Activated T-helper 17 cell treated with anti-CD3 and anti-CD28 coated beads, Interleukin-2, amount 50 U/mL, for 72 hours (primary cell): Measurements from ENCODE around the gene SMPD3. TPM values are rescaled to one million over a fixed set of nuclear protein-coding genes. Genes with fewer than 3 reads are reported as not detected.

Experiments used
- ATAC-seq: fragments of 150-1000 bp; cut with Tn5 transposase; replicated peaks from 2 replicates; pipeline ENCODE4 v1.10.0; 2021; ENCODE audit warnings: mild to moderate bottlenecking, moderate library complexity
- H3K27ac Mint-ChIP-seq: one replicate; pipeline ENCODE4 v1.8.0; 2022; ENCODE audit warnings: mixed read lengths
- H3K27me3 Mint-ChIP-seq: one replicate; pipeline ENCODE4 v1.8.0; 2022; ENCODE audit warnings: mixed read lengths
- H3K36me3 Mint-ChIP-seq: one replicate; pipeline ENCODE4 v1.8.0; 2022; ENCODE audit warnings: low read depth, mild to moderate bottlenecking, mixed read lengths
- H3K4me1 Mint-ChIP-seq: one replicate; pipeline ENCODE4 v1.8.0; 2022; ENCODE audit warnings: mixed read lengths
- H3K4me3 Mint-ChIP-seq: one replicate; pipeline ENCODE4 v1.8.0; 2022; ENCODE audit warnings: mild to moderate bottlenecking, mixed read lengths
- H3K9me3 Mint-ChIP-seq: one replicate; pipeline ENCODE4 v1.8.0; 2022; ENCODE audit warnings: mixed read lengths
- total RNA-seq, 2 donors: library from RNA; stranded (reverse); gene quantifications; one replicate each; pipeline ENCODE4 v1.2.3, GENCODE V29; 2022

Gene SMPD3
- total RNA-seq, 2 donors from 2014 or later = 0.19 to 0.45 TPM

GRCh38 chr16:68372381-68372720 is 76.0 kb downstream of the SMPD3 start:
- H3K9me3 Mint-ChIP-seq = no peaks in the 10 kb centered on the region
- ATAC-seq = no peak
- H3K27ac Mint-ChIP-seq = no peak overlapping the region
- H3K4me3 Mint-ChIP-seq = no peak overlapping the region
- peaks cover 27% of the 10 kb centered on the region for H3K4me1 Mint-ChIP-seq
- no peaks in the 10 kb centered on the region for H3K36me3 Mint-ChIP-seq
- H3K27me3 Mint-ChIP-seq = peaks cover 4% of the 10 kb centered on the region

GRCh38 chr16:68371706-68372380 is 76.5 kb downstream of the SMPD3 start:
- no peak for ATAC-seq
- Mint-ChIP-seq H3K9me3 (no peaks in the 10 kb centered on the region), H3K36me3 (no peaks in the 10 kb centered on the region), H3K27me3 (peaks cover 4% of the 10 kb centered on the region), H3K4me3 (no peak overlapping the region), H3K4me1 (peaks cover 27% of the 10 kb centered on the region), H3K27ac (no peak overlapping the region)

GRCh38 chr16:68371276-68371651 is 77.0 kb downstream of the SMPD3 start:
- H3K27me3 Mint-ChIP-seq = peaks cover 5% of the 10 kb centered on the region
- no peak overlapping the region for H3K4me3 Mint-ChIP-seq
- no peak overlapping the region for H3K27ac Mint-ChIP-seq
- H3K9me3 Mint-ChIP-seq = no peaks in the 10 kb centered on the region
- H3K4me1 Mint-ChIP-seq = peaks cover 29% of the 10 kb centered on the region
- ATAC-seq = no peak
- H3K36me3 Mint-ChIP-seq = no peaks in the 10 kb centered on the region

GRCh38 chr16:68370581-68371275 is 77.6 kb downstream of the SMPD3 start:
- no peak for ATAC-seq
- no peak overlapping the region for H3K4me3 Mint-ChIP-seq
- peaks cover 8% of the 10 kb centered on the region for H3K27me3 Mint-ChIP-seq

GRCh38 chr16:68369697-68370580 is 78.4 kb downstream of the SMPD3 start:
- H3K9me3 Mint-ChIP-seq = no peaks in the 10 kb centered on the region
- H3K36me3 Mint-ChIP-seq = no peaks in the 10 kb centered on the region
- no peak overlapping the region for H3K27ac Mint-ChIP-seq
- H3K4me3 Mint-ChIP-seq = peak overlapping the region; percentile 29
- peak; percentile 79 for ATAC-seq
- H3K4me1 Mint-ChIP-seq = peaks cover 32% of the 10 kb centered on the region
- peaks cover 8% of the 10 kb centered on the region for H3K27me3 Mint-ChIP-seq

More at GRCh38 chr16:68370581-68371275, 77.6 kb downstream of the SMPD3 start:
- H3K36me3 Mint-ChIP-seq = no peaks in the 10 kb centered on the region
- H3K9me3 Mint-ChIP-seq = no peaks in the 10 kb centered on the region
- H3K4me1 Mint-ChIP-seq = peaks cover 32% of the 10 kb centered on the region
- H3K27ac Mint-ChIP-seq = no peak overlapping the region

- peaks cover 8% of the 10 kb centered on the region for H3K27me3 Mint-ChIP-seq
- H3K4me3 Mint-ChIP-seq = peak overlapping the region; percentile 29
- H3K9me3 Mint-ChIP-seq = no peaks in the 10 kb centered on the region
- no peak overlapping the region for H3K27ac Mint-ChIP-seq
- ATAC-seq = peak; percentile 28
- peaks cover 32% of the 10 kb centered on the region for H3K4me1 Mint-ChIP-seq
- H3K36me3 Mint-ChIP-seq = no peaks in the 10 kb centered on the region
Observed at GRCh38 chr16:68369168-68369567, 79.1 kb downstream of the SMPD3 start.

GRCh38 chr16:68368301-68368888 is 79.9 kb downstream of the SMPD3 start:
- H3K4me3 Mint-ChIP-seq = peak overlapping the region; percentile 29
- peak; percentile 21 for ATAC-seq

GRCh38 chr16:68367891-68368290 is 80.4 kb downstream of the SMPD3 start:
- H3K27ac Mint-ChIP-seq = no peak overlapping the region
- H3K36me3 Mint-ChIP-seq = no peaks in the 10 kb centered on the region
- H3K27me3 Mint-ChIP-seq = peaks cover 8% of the 10 kb centered on the region
- no peak for ATAC-seq
- H3K9me3 Mint-ChIP-seq = no peaks in the 10 kb centered on the region
- no peak overlapping the region for H3K4me3 Mint-ChIP-seq
- H3K4me1 Mint-ChIP-seq = peaks cover 32% of the 10 kb centered on the region

More at GRCh38 chr16:68368301-68368888, 79.9 kb downstream of the SMPD3 start:
- Mint-ChIP-seq H3K36me3 (no peaks in the 10 kb centered on the region), H3K4me1 (peaks cover 32% of the 10 kb centered on the region), H3K27me3 (peaks cover 8% of the 10 kb centered on the region), H3K9me3 (no peaks in the 10 kb centered on the region), H3K27ac (no peak overlapping the region)

GRCh38 chr16:68367440-68367839 is 80.9 kb downstream of the SMPD3 start:
- Mint-ChIP-seq H3K27me3 (peaks cover 8% of the 10 kb centered on the region), H3K4me1 (peaks cover 32% of the 10 kb centered on the region), H3K4me3 (no peak overlapping the region), H3K9me3 (no peaks in the 10 kb centered on the region), H3K36me3 (no peaks in the 10 kb centered on the region), H3K27ac (no peak overlapping the region)
- no peak for ATAC-seq

GRCh38 chr16:68367030-68367429 is 81.3 kb downstream of the SMPD3 start:
- Mint-ChIP-seq H3K27ac (no peak overlapping the region), H3K27me3 (peaks cover 8% of the 10 kb centered on the region), H3K36me3 (no peaks in the 10 kb centered on the region), H3K9me3 (no peaks in the 10 kb centered on the region), H3K4me1 (peaks cover 32% of the 10 kb centered on the region), H3K4me3 (no peak overlapping the region)
- ATAC-seq = no peak

- Mint-ChIP-seq H3K36me3 (no peaks in the 10 kb centered on the region), H3K4me1 (peaks cover 32% of the 10 kb centered on the region), H3K27ac (no peak overlapping the region), H3K27me3 (peaks cover 8% of the 10 kb centered on the region), H3K4me3 (no peak overlapping the region), H3K9me3 (no peaks in the 10 kb centered on the region)
- no peak for ATAC-seq
Observed at GRCh38 chr16:68366062-68366461, 82.2 kb downstream of the SMPD3 start.

GRCh38 chr16:68365167-68365817 is 83.0 kb downstream of the SMPD3 start:
- H3K9me3 Mint-ChIP-seq = no peaks in the 10 kb centered on the region
- no peaks in the 10 kb centered on the region for H3K36me3 Mint-ChIP-seq
- ATAC-seq = no peak
- H3K27ac Mint-ChIP-seq = no peak overlapping the region
- H3K4me3 Mint-ChIP-seq = no peak overlapping the region
- H3K27me3 Mint-ChIP-seq = peaks cover 8% of the 10 kb centered on the region
- H3K4me1 Mint-ChIP-seq = peaks cover 27% of the 10 kb centered on the region

GRCh38 chr16:68364561-68364998 is 83.7 kb downstream of the SMPD3 start:
- Mint-ChIP-seq H3K27me3 (peaks cover 8% of the 10 kb centered on the region), H3K4me3 (no peak overlapping the region), H3K9me3 (no peaks in the 10 kb centered on the region), H3K27ac (no peak overlapping the region), H3K4me1 (peaks cover 26% of the 10 kb centered on the region), H3K36me3 (no peaks in the 10 kb centered on the region)
- no peak for ATAC-seq
